Measurements from ENCODE around the gene KCNC2.

KCNC2 gene

GRCh38 chr12:75209812-75210138, at the start of gene KCNC2:
Gene KCNC2, minus strand, starts transcription at chr12:75209839.
- TF ChIP-seq GATA2 (IDR thresholded peaks at IDR 0.05; ENCODE audit: low read depth, low read length) (no peak), GATA3 (IDR thresholded peaks at IDR 0.05; ENCODE audit: low read depth, low read length) (no peak)

GRCh38 chr12:75259143-75259542, 49.5 kb upstream of the KCNC2 start:
- TF ChIP-seq GATA3 (IDR thresholded peaks at IDR 0.05; ENCODE audit: low read depth, low read length) (no peak), GATA2 (IDR thresholded peaks at IDR 0.05; ENCODE audit: low read depth, low read length) (no peak)

GRCh38 chr12:75257510-75257909, 47.9 kb upstream of the KCNC2 start:
- TF ChIP-seq GATA3 (IDR thresholded peaks at IDR 0.05; ENCODE audit: low read depth, low read length), result no peak
- TF ChIP-seq GATA2 (IDR thresholded peaks at IDR 0.05; ENCODE audit: low read depth, low read length), result no peak

GRCh38 chr12:75245108-75245507, 35.5 kb upstream of the KCNC2 start:
- TF ChIP-seq GATA3 (IDR thresholded peaks at IDR 0.05; ENCODE audit: low read depth, low read length) (no peak), GATA2 (IDR thresholded peaks at IDR 0.05; ENCODE audit: low read depth, low read length) (no peak)

- TF ChIP-seq GATA3 (IDR thresholded peaks at IDR 0.05; ENCODE audit: low read depth, low read length), result no peak
- no peak for TF ChIP-seq GATA2 (IDR thresholded peaks at IDR 0.05; ENCODE audit: low read depth, low read length)
Measured at GRCh38 chr12:75239987-75240386, 30.3 kb upstream of the KCNC2 start.

- TF ChIP-seq GATA3 (IDR thresholded peaks at IDR 0.05; ENCODE audit: low read depth, low read length) (no peak), GATA2 (IDR thresholded peaks at IDR 0.05; ENCODE audit: low read depth, low read length) (no peak)
Measured at GRCh38 chr12:75236206-75236605, 26.6 kb upstream of the KCNC2 start.

GRCh38 chr12:75227132-75227531, 17.5 kb upstream of the KCNC2 start:
- no peak for TF ChIP-seq GATA3 (IDR thresholded peaks at IDR 0.05; ENCODE audit: low read depth, low read length)
- TF ChIP-seq GATA2 (IDR thresholded peaks at IDR 0.05; ENCODE audit: low read depth, low read length), result no peak

GRCh38 chr12:75212072-75212471, 2.4 kb upstream of the KCNC2 start:
- no peak for TF ChIP-seq GATA3 (IDR thresholded peaks at IDR 0.05; ENCODE audit: low read depth, low read length)
- TF ChIP-seq GATA2 (IDR thresholded peaks at IDR 0.05; ENCODE audit: low read depth, low read length), result no peak

- TF ChIP-seq GATA2 (IDR thresholded peaks at IDR 0.05; ENCODE audit: low read depth, low read length) (no peak), GATA3 (IDR thresholded peaks at IDR 0.05; ENCODE audit: low read depth, low read length) (no peak)
Measured at GRCh38 chr12:75208856-75209811, 505 bp downstream of the KCNC2 start.

- TF ChIP-seq GATA2 (IDR thresholded peaks at IDR 0.05; ENCODE audit: low read depth, low read length) (no peak), GATA3 (IDR thresholded peaks at IDR 0.05; ENCODE audit: low read depth, low read length) (no peak)
Measured at GRCh38 chr12:75207338-75208083, 2.1 kb downstream of the KCNC2 start.

- no peak for TF ChIP-seq GATA2 (IDR thresholded peaks at IDR 0.05; ENCODE audit: low read depth, low read length)
- no peak for TF ChIP-seq GATA3 (IDR thresholded peaks at IDR 0.05; ENCODE audit: low read depth, low read length)
Measured at GRCh38 chr12:75205558-75205957, 4.1 kb downstream of the KCNC2 start.

- TF ChIP-seq GATA2 (IDR thresholded peaks at IDR 0.05; ENCODE audit: low read depth, low read length) (no peak), GATA3 (IDR thresholded peaks at IDR 0.05; ENCODE audit: low read depth, low read length) (no peak)
Measured at GRCh38 chr12:75196865-75197264, 12.8 kb downstream of the KCNC2 start.

GRCh38 chr12:75196408-75196807, 13.2 kb downstream of the KCNC2 start:
- no peak for TF ChIP-seq GATA2 (IDR thresholded peaks at IDR 0.05; ENCODE audit: low read depth, low read length)
- TF ChIP-seq GATA3 (IDR thresholded peaks at IDR 0.05; ENCODE audit: low read depth, low read length), result no peak

GRCh38 chr12:75194250-75194649, 15.4 kb downstream of the KCNC2 start:
- no peak for TF ChIP-seq GATA2 (IDR thresholded peaks at IDR 0.05; ENCODE audit: low read depth, low read length)
- TF ChIP-seq GATA3 (IDR thresholded peaks at IDR 0.05; ENCODE audit: low read depth, low read length), result no peak

GRCh38 chr12:75192196-75192595, 17.4 kb downstream of the KCNC2 start:
- TF ChIP-seq GATA3 (IDR thresholded peaks at IDR 0.05; ENCODE audit: low read depth, low read length), result no peak
- no peak for TF ChIP-seq GATA2 (IDR thresholded peaks at IDR 0.05; ENCODE audit: low read depth, low read length)

Data from SH-SY5Y (cell line).